Esophagus muscularis mucosa (tissue), 4 donors: ENCODE data around the gene NOL6. TPM values are rescaled to one million over a fixed set of nuclear protein-coding genes. Genes with fewer than 3 reads are reported as not detected.

Experiments
- DNase-seq: peaks from one replicate; pipeline ENCODE4 v3.0.0-alpha.2; 2017; ENCODE audit errors: extremely low spot score
- H3K27ac ChIP-seq, 4 donors: fragments of 200-600 bp; sonication (generic); replicated peaks in 1 of 4; 1 replicate in 3 of 4; 2 replicates in 1 of 4; pipeline ENCODE4 v1.5.1; 2016 to 2019; ENCODE audit warnings: mild to moderate bottlenecking in 1 of 4
- H3K27me3 ChIP-seq, 4 donors: fragments of 200-600 bp; sonication (generic); one replicate each; pipeline versions ENCODE4 v1.5.1 to v1.6.0; 2016 to 2019
- H3K36me3 ChIP-seq, 4 donors: fragments of 200-600 bp; sonication (generic); one replicate each; pipeline ENCODE4 v1.5.1; 2016 to 2019
- H3K4me1 ChIP-seq, 4 donors: fragments of 200-600 bp; sonication (generic); one replicate each; pipeline ENCODE4 v1.5.1; 2016 to 2019
- H3K4me3 ChIP-seq, 4 donors: fragments of 200-600 bp; sonication (generic); 1 replicate in 2 of 4; 2 replicates in 2 of 4; pipeline ENCODE4 v1.5.1; 2016 to 2019; ENCODE audit warnings: mild to moderate bottlenecking in 4 of 4, moderate library complexity in 1 of 4
- H3K9me3 ChIP-seq, 4 donors: fragments of 200-600 bp; sonication (generic); 1 replicate in 3 of 4; 2 replicates in 1 of 4; pipeline ENCODE4 v1.5.1; 2016 to 2019
- EP300 ChIP-seq: sonication (generic); formaldehyde crosslinking; IDR thresholded peaks from one replicate; pipeline ENCODE4 v1.6.1; 2017; ENCODE audit warnings: antibody characterized with exemption
- POLR2A ChIP-seq: fragments of 450-650 bp; IDR thresholded peaks from one replicate; pipeline ENCODE4 v1.6.1; 2017; ENCODE audit warnings: antibody characterized with exemption, moderate library complexity, mild to moderate bottlenecking, low read depth
- POLR2AphosphoS5 ChIP-seq, 2 donors: sonication (generic); formaldehyde crosslinking; IDR thresholded peaks; one replicate each; pipeline ENCODE4 v1.6.1; 2017; ENCODE audit warnings: antibody characterized with exemption in 2 of 2
- WGBS: methylation state at CpG from one replicate; pipeline ENCODE4 v1.1.5; 2018; 5-methylcytosine and 5-hydroxymethylcytosine counted together
- intact Hi-C: fragments of 100-400 bp; cut with DNase I; formaldehyde crosslinking; loops from one replicate; pipeline ENCODE4 v1.15.1; 2023
- total RNA-seq, 4 donors: library from RNA; depleted of rRNA; stranded (reverse); fragments of >200 nt; gene quantifications; one replicate each; pipeline versions ENCODE4 v1.1.0 to v1.2.1, GENCODE V29; 2016
- TF ChIP-seq, protein P1 (sequence below), 3 experiments: fragments of 200-600 bp in 2 of 3; fragments of 450-650 bp in 1 of 3; sonication (generic) in 2 of 3; IDR thresholded peaks; one replicate each; pipeline ENCODE4 v1.5.1; 2017 to 2019; ENCODE audit warnings: antibody characterized with exemption in 3 of 3, mild to moderate bottlenecking in 2 of 3, moderate library complexity in 1 of 3

Gene NOL6
- total RNA-seq, 4 donors from 2014 or later, result 12.7 to 21.0 (median 16.5) TPM

- TF ChIP-seq POLR2A (no peak), EP300 (no peak), POLR2AphosphoS5 (IDR thresholded peaks at IDR 0.05) (no peak)
- TF ChIP-seq, protein P1, sequence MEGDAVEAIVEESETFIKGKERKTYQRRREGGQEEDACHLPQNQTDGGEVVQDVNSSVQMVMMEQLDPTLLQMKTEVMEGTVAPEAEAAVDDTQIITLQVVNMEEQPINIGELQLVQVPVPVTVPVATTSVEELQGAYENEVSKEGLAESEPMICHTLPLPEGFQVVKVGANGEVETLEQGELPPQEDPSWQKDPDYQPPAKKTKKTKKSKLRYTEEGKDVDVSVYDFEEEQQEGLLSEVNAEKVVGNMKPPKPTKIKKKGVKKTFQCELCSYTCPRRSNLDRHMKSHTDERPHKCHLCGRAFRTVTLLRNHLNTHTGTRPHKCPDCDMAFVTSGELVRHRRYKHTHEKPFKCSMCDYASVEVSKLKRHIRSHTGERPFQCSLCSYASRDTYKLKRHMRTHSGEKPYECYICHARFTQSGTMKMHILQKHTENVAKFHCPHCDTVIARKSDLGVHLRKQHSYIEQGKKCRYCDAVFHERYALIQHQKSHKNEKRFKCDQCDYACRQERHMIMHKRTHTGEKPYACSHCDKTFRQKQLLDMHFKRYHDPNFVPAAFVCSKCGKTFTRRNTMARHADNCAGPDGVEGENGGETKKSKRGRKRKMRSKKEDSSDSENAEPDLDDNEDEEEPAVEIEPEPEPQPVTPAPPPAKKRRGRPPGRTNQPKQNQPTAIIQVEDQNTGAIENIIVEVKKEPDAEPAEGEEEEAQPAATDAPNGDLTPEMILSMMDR (IDR thresholded peaks at IDR 0.05), result no peak
- Histone ChIP-seq H3K27me3 (peaks cover 0 to 7% (median 0%) of the 10 kb centered on the region in 4 donors), H3K9me3 (no peaks in the 10 kb centered on the region), H3K27ac (no peak overlapping the region), H3K4me3 (no peak overlapping the region), H3K4me1 (peaks cover 0 to 9% (median 5%) of the 10 kb centered on the region in 4 donors), H3K36me3 (no peaks in the 10 kb centered on the region)
- DNase-seq, result no peak
- WGBS, result 84% methylated on average over 2 of the region's 2 CpGs
- intact Hi-C loops, result no loop called here
These were observed 42.3 kb downstream of the NOL6 start for GRCh38 chr9:33431420-33431819.

DNA sequence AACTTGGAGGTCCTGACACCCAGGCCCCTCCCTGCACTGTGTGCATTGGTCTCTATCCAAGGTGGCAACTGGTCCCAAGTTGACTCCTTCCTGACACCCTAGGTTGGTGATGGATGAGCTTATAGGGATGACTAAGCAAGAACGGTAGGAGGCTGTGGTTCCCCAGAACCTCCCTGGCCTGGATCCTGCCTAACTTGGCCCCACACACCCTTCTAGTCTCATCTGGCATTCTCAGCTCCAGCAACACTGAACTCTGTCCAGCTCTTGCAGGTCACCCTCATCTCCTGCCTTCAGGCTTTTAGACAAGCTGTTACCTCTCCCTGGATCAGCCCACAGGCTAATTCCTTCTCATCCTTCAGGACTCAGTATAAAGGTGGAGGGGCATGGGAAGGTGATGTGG, 42.8 kb downstream of the NOL6 start:
- H3K4me1 ChIP-seq, result peaks cover 0 to 8% (median 2%) of the 10 kb centered on the region in 4 donors
- H3K9me3 ChIP-seq, result no peaks in the 10 kb centered on the region
- no CpG with 5 or more reads among the region's 1 CpG for WGBS
- H3K27ac ChIP-seq, result no peak overlapping the region
- intact Hi-C loops, result no loop called here
- TF ChIP-seq, protein P1 (IDR thresholded peaks at IDR 0.05), result no peak
- no peak for TF ChIP-seq POLR2AphosphoS5 (IDR thresholded peaks at IDR 0.05)
- no peak for TF ChIP-seq EP300
- no peak for TF ChIP-seq POLR2A
- DNase-seq, result no peak
- no peak overlapping the region for H3K4me3 ChIP-seq
- peaks cover 0 to 2% (median 0%) of the 10 kb centered on the region in 4 donors for H3K27me3 ChIP-seq
- no peaks in the 10 kb centered on the region for H3K36me3 ChIP-seq

DNA sequence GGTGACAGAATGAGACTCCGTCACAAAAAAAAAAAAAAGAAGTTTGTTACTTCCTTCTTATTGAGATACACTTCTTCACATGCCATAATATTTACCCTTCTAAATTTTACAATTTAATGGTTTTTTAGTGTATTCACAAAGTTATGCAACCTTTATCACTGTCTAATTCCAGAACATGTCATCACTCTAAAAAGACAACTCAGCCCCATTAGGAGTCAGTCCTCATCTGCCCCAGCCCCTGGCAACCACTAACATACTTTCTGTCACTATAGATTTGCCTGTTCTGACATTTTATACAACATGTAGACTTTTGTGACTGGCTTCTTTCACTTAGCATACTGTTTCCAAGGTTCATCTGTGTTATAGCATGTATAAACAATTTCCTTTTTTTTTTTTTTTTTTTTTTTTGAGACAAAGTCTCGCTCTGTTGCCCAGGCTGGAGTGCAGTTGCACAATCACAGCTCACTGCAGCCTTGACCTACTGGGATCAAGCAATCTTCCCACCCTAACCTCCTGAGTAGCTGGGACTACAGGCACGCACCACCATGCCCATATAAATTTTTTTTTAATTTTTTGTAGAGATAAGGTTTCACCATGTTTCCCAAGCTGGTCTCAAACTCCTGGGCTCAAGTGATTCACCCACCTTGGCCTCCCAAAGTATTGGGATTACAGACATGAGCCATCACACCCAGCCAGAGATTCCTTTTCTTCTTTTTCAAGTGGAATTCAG, 44.3 kb downstream of the NOL6 start:
- WGBS, result 91% methylated on average over 3 of the region's 3 CpGs
- Histone ChIP-seq H3K4me1 (peaks cover 0 to 8% (median 2%) of the 10 kb centered on the region in 4 donors), H3K27me3 (no peaks in the 10 kb centered on the region), H3K36me3 (no peaks in the 10 kb centered on the region), H3K9me3 (no peaks in the 10 kb centered on the region), H3K4me3 (no peak overlapping the region), H3K27ac (no peak overlapping the region)
- TF ChIP-seq POLR2AphosphoS5 (IDR thresholded peaks at IDR 0.05), result no peak
- no peak for TF ChIP-seq EP300
- TF ChIP-seq, protein P1 (IDR thresholded peaks at IDR 0.05), result no peak
- TF ChIP-seq POLR2A, result no peak
- no peak for DNase-seq
- intact Hi-C loops, result no loop called here

DNA sequence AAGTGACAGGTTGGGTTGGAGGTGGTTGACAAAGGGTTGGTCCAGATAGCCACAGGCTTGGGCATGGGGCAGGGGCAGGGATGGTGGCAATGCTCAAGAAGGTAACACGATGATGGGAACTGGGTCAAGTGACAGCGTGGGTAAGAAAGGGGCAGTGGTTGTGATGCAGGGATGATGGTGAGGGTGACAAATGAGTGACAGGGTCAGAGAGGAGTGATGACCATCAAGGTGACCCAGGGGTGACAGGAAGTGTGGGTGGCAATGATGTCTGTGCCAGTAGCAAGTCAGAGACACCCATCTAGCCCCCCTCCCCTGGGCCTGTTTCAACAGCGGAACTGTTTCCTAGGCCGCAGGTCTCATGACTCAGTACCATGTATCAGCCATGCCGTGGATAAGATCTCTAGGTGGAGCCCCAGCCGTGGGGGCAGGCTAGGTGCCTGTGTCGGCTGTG, 46.9 kb downstream of the NOL6 start:
- H3K4me3 ChIP-seq, result no peak overlapping the region
- WGBS, result 92% methylated on average over 7 of the region's 7 CpGs
- intact Hi-C loops, result no loop called here
- no peaks in the 10 kb centered on the region for H3K27me3 ChIP-seq
- DNase-seq, result no peak
- peaks cover 0 to 8% (median 2%) of the 10 kb centered on the region in 4 donors for H3K4me1 ChIP-seq
- H3K36me3 ChIP-seq, result no peaks in the 10 kb centered on the region
- H3K27ac ChIP-seq, result no peak overlapping the region
- H3K9me3 ChIP-seq, result no peaks in the 10 kb centered on the region
- no peak for TF ChIP-seq POLR2AphosphoS5 (IDR thresholded peaks at IDR 0.05)
- TF ChIP-seq EP300, result no peak
- TF ChIP-seq, protein P1 (IDR thresholded peaks at IDR 0.05), result no peak
- no peak for TF ChIP-seq POLR2A
